GM12875 (cell line): ENCODE results near the gene SPPL2C.

Experiments
- H3K4me3 ChIP-seq: one replicate; pipeline ENCODE4 v1.5.1; 2011; ENCODE audit warnings: low read depth, low read length, control low read depth
- CTCF ChIP-seq: IDR thresholded peaks from 2 replicates; pipeline ENCODE4 v1.5.1; 2011; ENCODE audit warnings: low read depth, mild to moderate bottlenecking, control low read depth, inconsistent platforms, low read length, moderate library complexity, borderline replicate concordance; ENCODE audit not compliant: insufficient read depth

Gene SPPL2C

GRCh38 chr17:45821147-45821546, 23.5 kb upstream of the SPPL2C start:
- no peak overlapping the region for H3K4me3 ChIP-seq
- TF ChIP-seq CTCF, result no peak

- H3K4me3 ChIP-seq, result no peak overlapping the region
- no peak for TF ChIP-seq CTCF
These were observed 21.1 kb upstream of the SPPL2C start for GRCh38 chr17:45823598-45823997.

GRCh38 chr17:45824475-45824874, 20.2 kb upstream of the SPPL2C start:
- H3K4me3 ChIP-seq, result no peak overlapping the region
- no peak for TF ChIP-seq CTCF

GRCh38 chr17:45824901-45825492, 19.7 kb upstream of the SPPL2C start:
- TF ChIP-seq CTCF, result no peak
- no peak overlapping the region for H3K4me3 ChIP-seq

GRCh38 chr17:45825792-45826191, 18.9 kb upstream of the SPPL2C start:
- no peak overlapping the region for H3K4me3 ChIP-seq
- no peak for TF ChIP-seq CTCF

- no peak for TF ChIP-seq CTCF
- H3K4me3 ChIP-seq, result no peak overlapping the region
These were observed 17.6 kb upstream of the SPPL2C start for GRCh38 chr17:45826919-45827588.

- no peak overlapping the region for H3K4me3 ChIP-seq
- TF ChIP-seq CTCF, result no peak
These were observed 16.5 kb upstream of the SPPL2C start for GRCh38 chr17:45828171-45828570.
